Placental pericyte (primary cell): ENCODE data around the gene DFFA. TPM values are rescaled to one million over a fixed set of nuclear protein-coding genes. Genes with fewer than 3 reads are reported as not detected.

Experiments used
- total RNA-seq: library from RNA; depleted of rRNA; stranded (reverse); fragments of >200 nt; gene quantifications from 2 replicates; pipeline ENCODE4 v1.2.3, GENCODE V29; 2012

DFFA gene
- 30.9 and 48.0 TPM in 2 replicates for total RNA-seq

GRCh38 chr1:10472220-10473144 is at the start of gene DFFA:
DFFA (minus strand) TSS chr1:10472529; CDS start chr1:10472458, 71 bp downstream.

GRCh38 chr1:10474613-10475507 is 2.5 kb upstream of the DFFA start, which contains the start of gene PEX14:
PEX14 (plus strand) TSS chr1:10474950; CDS start chr1:10474967, 17 bp downstream.

GRCh38 chr1:10449751-10450150 is 22.6 kb downstream of the DFFA start, which contains the start of gene CORT:
CORT (plus strand) TSS chr1:10450031; CDS start chr1:10450224, 193 bp downstream.

GRCh38 chr1:10430216-10431069 is 41.9 kb downstream of the DFFA start, which contains the start of gene CENPS:
CENPS (plus strand) TSS chr1:10430433; CDS start chr1:10430518, 85 bp downstream.

Other genes with a start within 250 kb of the DFFA start
- 154 and 208 TPM in 2 replicates for gene PGD, start 73.5 kb downstream of the DFFA start, total RNA-seq
- gene CENPS, start 42.1 kb downstream of the DFFA start, total RNA-seq, result 11.8 and 14.6 TPM in 2 replicates
- 0.29 TPM in 1 of 2 replicates, not detected in the other for gene CORT, start 22.5 kb downstream of the DFFA start, total RNA-seq
- gene PEX14, start 2.4 kb upstream of the DFFA start, total RNA-seq, result 22.5 and 24.6 TPM in 2 replicates